Effector CD8-positive, alpha-beta T cell (primary cell): Measurements from ENCODE around the gene ZNF296.

Experiments used
- DNase-seq: peaks from one replicate; lab custom pipeline; 2025; lab: John Stamatoyannopoulos, UW

Gene ZNF296

GRCh38 chr19:45103156-45103507 lies 26.9 kb upstream of the ZNF296 start:
- DNase-seq, result no peak

- DNase-seq, result no peak
Observed at GRCh38 chr19:45102481-45102880, 26.2 kb upstream of the ZNF296 start.

- DNase-seq, result no peak
Observed at GRCh38 chr19:45101806-45102205, 25.5 kb upstream of the ZNF296 start.

GRCh38 chr19:45100846-45101252 lies 24.6 kb upstream of the ZNF296 start:
- no peak for DNase-seq

GRCh38 chr19:45100201-45100600 lies 23.9 kb upstream of the ZNF296 start:
- no peak for DNase-seq

- DNase-seq, result no peak
Observed at GRCh38 chr19:45099467-45100191, 23.4 kb upstream of the ZNF296 start.

GRCh38 chr19:45098521-45099466 lies 22.5 kb upstream of the ZNF296 start:
- no peak for DNase-seq

- DNase-seq, result no peak
Observed at GRCh38 chr19:45097776-45098520, 21.7 kb upstream of the ZNF296 start.

DNA sequence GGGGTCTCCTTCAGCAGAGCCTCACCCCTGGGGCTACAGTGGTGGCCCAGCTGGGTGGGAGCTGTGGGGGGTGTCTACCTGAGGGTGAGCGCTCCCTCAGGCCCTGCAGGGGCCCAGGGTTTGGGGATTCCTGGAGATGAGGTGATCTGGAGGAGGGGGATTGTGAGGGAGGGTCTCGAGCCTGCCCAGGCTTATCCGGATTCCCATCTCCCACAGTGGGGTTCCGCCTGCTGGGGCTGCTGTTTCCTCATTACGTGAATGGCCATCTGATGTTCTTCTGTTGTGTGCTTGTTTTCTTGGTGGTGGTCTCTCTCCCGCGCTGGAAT lies 21.1 kb upstream of the ZNF296 start:
- no peak for DNase-seq

GRCh38 chr19:45096700-45097099 lies 20.4 kb upstream of the ZNF296 start:
- no peak for DNase-seq

- no peak for DNase-seq
Observed at GRCh38 chr19:45095496-45096413, 19.5 kb upstream of the ZNF296 start.

DNA sequence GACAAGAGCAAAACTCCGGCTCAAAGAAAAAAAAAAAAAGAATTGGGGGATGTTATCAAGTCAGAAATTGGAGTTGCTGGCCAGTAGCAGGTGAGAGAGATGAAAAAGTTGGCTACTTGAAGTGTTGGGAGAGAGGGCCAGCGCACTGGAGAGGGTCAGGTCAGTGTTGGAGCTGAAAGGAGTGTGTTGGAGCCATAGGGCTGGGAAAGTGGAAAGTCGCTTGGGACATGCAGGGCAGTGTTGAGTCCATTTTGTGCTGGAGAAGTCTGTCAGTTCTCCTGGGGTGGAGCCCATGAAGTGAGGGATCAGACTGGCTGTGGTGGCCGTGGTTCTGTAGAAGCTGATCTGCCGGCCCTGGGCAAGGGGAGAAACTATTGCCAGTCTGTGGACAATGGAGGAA lies 18.4 kb upstream of the ZNF296 start:
- no peak for DNase-seq

DNA sequence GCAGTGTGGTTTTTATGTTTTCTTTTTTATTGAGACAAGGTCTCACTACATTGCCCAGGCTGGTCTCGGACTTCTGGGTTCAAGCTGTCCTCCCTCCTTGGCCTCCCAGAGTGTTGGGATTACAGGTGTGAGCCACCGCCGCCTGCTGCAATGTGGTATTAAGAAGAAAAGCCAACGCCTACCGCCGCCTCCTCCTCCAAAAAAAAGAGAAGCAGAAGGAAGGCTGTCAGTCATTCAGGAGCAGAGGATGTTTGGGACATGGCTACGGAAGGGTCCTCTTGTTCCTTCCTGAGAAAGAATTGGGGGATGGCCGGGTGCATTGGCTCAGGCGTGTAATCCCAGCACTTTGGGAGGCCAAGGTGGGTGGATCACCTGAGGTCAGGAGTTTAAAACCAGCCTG lies 17.9 kb upstream of the ZNF296 start:
- DNase-seq, result no peak

DNA sequence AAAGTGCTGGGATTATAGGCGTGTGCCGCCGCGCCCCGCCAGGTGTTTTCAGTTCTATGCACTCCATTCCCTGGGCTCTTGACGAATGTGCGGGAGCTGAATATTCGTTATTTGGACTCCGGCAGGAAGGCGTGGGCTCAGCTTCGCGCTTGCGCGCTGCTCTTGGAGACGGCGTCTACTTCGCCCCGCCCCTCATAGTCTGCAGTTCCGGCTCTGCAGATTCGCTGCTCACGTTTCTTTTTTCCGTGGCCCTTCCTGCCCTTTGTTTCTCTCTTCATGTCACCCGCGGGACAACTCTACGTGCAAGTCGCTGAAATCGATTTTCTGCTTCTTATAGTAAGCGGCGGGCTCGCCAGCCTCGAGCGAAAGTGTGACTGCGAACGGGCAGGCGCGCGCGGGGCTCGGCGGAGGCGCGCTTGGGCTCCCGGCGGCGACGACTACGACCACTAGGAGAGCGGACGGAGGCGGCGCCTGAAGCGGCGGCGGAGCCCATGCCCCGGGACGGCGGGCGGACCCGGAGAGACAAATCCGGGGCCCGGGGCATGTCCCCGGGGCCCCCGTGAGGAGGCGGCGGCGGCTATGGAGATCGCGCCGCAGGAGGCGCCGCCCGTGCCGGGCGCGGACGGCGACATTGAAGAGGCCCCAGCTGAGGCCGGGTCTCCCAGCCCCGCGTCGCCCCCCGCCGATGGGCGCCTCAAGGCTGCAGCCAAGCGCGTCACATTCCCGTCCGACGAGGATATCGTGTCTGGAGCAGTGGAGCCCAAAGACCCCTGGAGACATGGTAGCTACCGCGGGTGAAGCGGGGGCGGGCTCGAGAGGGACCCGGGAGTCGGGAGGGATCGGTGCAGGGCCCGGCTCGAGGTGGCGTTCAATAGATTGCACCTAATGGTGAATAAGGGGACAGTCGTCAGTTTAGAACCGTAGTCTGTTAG lies 16.7 kb upstream of the ZNF296 start, which contains the start of gene PPP1R37:
PPP1R37 (plus strand) TSS at position 433 of the 932 bp plus-strand sequence; CDS start at position 580, 147 bp downstream.
- peak; percentile 86 for DNase-seq

GRCh38 chr19:45091031-45091923 lies 15.0 kb upstream of the ZNF296 start:
- DNase-seq, result peak; percentile 96

GRCh38 chr19:45090606-45091005 lies 14.3 kb upstream of the ZNF296 start:
- DNase-seq, result no peak

GRCh38 chr19:45090034-45090433 lies 13.8 kb upstream of the ZNF296 start:
- no peak for DNase-seq

GRCh38 chr19:45087531-45087930 lies 11.3 kb upstream of the ZNF296 start:
- DNase-seq, result peak; percentile 15

- no peak for DNase-seq
Observed at GRCh38 chr19:45086480-45086879, 10.2 kb upstream of the ZNF296 start.
